GM18507 (cell line): ENCODE measurements around the gene OR2T27.
"Not testable (repeated sequence)": the region's sequence is repeated elsewhere in the genome, so short reads cannot be mapped to it uniquely, and the experiment has no call there.

Experiments
- DNase-seq: peaks from one replicate; pipeline ENCODE4 v3.0.0; 2011; ENCODE audit warnings: low read depth; ENCODE audit not compliant: insufficient read length; ENCODE audit errors: extremely low spot score
- FAIRE-seq: peaks from 2 replicates; lab custom pipeline; 2011; peaks lifted over from hg19 to GRCh38; lab: Jason Lieb, UNC

The OR2T27 gene

GRCh38 chr1:248642971-248643651, 12.2 kb downstream of the OR2T27 start:
- FAIRE-seq: peak; percentile 99

DNA sequence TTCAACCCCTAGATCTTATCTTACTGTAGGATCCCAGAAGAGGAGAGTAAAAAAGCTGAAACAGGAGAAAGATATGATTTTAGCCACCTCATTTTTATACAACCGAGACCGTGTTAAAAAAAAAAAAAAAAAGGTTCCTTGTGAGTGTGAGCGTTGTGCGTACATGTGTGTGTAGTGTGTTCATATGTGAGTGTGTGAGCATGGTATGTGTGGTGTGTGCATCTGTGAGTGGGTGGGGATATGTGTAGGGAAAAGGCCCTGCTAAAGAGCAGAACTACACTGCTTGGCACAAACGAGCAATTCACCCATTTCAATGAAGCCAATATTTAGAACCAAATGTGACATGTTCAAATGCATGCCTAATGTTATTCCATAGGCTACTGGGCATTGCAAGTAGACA, 13.7 kb downstream of the OR2T27 start:
- not testable (repeated sequence) for FAIRE-seq, DNase-seq

More at GRCh38 chr1:248642971-248643651, 12.2 kb downstream of the OR2T27 start:
- DNase-seq: not testable (repeated sequence)

GRCh38 chr1:248640906-248641305, 14.4 kb downstream of the OR2T27 start:
- not testable (repeated sequence) for FAIRE-seq, DNase-seq

DNA sequence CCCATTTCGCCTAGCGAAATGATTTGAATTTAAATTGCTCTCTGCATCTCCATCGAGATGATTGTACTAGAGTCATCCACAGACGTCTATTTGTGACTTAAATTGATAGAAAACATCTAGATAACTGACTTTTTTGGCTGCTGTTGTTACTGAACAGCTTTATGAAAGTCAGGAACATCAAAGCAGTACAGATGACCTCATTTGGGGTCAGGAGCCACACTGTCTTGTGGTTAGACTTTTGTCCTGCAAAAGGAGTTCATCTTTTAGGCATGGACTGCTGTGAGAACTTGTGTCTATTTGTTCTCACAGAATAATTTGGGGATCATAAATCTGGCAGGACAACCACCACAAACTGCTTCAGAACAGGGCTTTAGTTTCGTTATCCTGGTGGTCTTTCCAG, 15.7 kb downstream of the OR2T27 start:
- not testable (repeated sequence) for DNase-seq
- FAIRE-seq: peak; percentile 88

DNA sequence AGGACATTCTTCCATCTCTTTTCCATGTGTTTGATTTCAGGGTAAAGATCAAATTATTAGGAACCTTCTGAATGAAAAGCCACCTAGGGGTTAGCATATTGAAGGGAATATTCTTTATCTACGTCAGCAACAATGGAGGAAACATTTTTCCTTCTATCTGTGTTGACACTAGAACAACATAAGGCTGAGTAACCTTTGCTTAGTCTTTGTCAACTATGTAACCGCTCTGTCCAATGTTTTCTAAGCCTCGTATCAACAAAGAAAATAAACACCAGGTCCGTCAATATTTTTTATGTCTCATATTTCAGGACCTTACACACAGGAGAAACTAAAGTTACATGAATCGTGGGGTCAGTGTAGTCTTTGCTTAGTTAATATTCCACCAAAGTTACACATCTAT, 18.7 kb downstream of the OR2T27 start:
- peak; percentile 42 for FAIRE-seq
- DNase-seq: not testable (repeated sequence)

DNA sequence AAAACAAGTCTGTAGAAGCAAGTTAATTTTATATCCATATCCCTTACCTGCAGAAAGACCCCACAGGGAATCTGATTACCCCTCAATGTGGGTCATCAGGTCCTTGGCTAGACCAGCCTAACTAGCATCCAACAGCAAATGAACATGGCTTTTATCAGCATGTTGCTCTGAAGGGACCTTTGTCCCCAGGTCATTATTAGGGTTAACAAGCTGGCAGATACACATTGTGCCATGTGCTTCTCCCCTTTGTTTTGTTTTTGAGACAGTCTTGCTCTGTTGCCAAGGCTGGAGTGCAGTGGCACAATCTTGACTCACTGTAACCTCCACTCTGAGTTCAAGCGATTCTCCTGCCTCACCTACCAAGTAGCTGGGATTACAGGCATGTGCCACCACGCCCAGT, 20.3 kb downstream of the OR2T27 start, which contains the start of gene OR2T11:
Gene OR2T11, minus strand, starts transcription at position 101 of the 400 bp plus-strand sequence. CDS start 7,963 bp downstream, outside the sequence.
- DNase-seq, FAIRE-seq: not testable (repeated sequence)

DNA sequence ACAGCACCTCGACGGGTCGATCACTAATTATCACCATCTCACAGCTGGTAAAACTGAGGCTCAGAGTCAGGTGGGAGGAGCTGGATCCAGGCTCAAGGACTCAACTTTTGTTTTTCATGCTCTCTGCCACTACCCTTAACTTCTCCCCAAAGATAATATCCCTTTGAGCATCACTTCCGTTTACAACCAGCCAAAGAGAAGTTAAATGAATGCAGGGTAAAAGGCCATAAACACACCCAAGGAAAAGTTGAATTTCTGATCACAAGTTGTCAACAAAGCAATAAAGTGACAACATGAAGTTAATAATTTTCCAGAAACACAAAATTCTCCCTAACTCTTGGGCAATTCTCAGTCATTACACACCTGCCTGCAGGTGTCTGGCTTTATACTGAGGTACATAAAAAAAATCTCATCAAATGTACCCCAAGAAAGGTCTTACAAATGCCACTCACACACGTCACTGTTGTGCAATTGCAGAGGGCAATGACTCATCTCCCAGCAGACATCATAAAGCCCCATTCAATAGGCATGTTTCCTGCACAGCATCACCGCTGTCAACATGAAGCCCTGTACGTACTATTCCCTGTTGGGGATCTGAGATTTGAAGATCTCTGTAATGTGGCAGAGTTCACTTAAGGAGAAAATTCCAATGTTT, 23.8 kb downstream of the OR2T27 start:
- FAIRE-seq: no peak
- no peak for DNase-seq

DNA sequence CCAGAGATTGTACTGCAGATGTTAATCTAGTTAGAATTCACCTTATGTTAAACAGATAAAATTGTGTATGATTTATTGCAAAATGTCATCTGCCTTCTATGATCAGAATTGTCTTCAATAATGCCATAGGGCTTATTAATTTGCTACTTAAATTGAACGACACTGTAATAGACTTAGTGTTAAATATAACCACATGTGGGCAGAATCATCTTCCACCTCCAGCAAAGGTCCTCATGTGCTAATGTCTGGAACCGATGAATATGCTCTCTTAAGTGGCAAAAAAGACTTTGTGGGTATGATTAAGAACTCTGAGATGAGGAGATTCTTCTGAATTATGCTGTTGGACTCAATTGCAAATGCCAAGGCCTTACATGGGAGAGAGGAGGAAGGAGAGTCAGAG, 24.8 kb downstream of the OR2T27 start:
- DNase-seq (no peak), FAIRE-seq (no peak)

- FAIRE-seq (peak; percentile 90), DNase-seq (peak; percentile 52)
These were observed 27.1 kb downstream of the OR2T27 start for GRCh38 chr1:248627971-248628844.

DNA sequence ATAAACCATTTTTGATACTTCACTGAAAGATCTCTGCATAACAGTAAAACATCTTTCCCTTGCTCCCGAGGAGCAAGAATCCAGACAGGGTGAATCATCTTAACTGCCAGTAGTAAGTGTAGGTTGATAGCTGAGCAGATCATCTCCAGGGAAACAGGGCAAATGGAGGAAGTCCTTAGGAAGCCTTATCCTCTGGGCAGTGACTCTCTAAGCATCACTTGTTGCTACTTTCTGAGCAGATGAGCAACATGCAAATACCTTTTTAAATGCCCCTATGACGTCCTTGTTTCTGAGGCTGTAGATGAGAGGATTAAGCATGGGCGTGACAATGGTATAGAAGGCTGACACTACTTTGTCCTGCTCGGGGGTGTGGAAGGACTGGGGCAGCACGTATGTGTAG, 29.4 kb downstream of the OR2T27 start:
- no peak for DNase-seq
- FAIRE-seq: no peak

GRCh38 chr1:248625166-248625565, 30.2 kb downstream of the OR2T27 start:
- FAIRE-seq (no peak), DNase-seq (no peak)

GRCh38 chr1:248622570-248623001, 32.7 kb downstream of the OR2T27 start:
- FAIRE-seq (peak; percentile 88), DNase-seq (peak; percentile 42)

GRCh38 chr1:248621770-248622169, 33.6 kb downstream of the OR2T27 start:
- no peak for DNase-seq
- peak; percentile 39 for FAIRE-seq

DNA sequence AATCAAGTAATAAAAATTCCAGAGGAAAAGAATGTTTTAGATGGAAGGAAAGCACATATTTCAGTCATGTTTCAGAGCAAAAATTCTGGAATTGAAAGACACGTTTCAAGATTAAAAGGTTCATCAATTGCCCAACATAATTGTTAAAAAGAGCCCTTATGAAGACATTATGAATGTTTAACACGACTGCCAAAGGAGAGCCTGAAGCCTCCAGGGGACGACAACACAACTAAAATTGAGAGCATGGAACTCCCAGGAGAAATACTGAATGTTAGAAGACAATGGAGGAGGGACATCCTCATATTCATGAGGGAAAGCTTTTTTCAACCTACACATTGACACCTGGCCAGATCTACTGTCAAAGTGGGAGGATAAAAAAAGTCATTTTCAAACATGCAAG, 36.5 kb downstream of the OR2T27 start:
- peak; percentile 82 for FAIRE-seq
- DNase-seq: no peak

DNA sequence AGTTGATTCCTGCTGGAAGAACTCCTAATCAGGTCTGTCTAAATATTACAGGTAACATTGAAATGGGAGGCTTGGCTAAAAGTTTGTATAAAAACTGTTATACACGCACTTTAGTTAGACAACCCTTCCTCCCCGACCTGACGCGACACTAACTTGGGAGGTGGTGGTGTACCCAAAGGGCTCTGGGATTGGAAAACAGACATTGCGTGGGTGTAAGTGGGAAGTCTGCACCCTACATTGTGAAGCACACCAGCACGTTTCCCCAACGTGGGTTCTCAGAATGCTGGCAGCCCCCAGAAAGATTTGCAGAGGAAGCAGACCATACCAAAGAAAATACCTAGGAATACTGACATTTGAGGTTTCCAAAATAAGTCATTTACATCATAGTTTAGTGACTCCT, 37.2 kb downstream of the OR2T27 start:
- FAIRE-seq (no peak), DNase-seq (no peak)

GRCh38 chr1:248613742-248614141, 41.6 kb downstream of the OR2T27 start:
- no peak for DNase-seq
- FAIRE-seq: peak; percentile 39

DNA sequence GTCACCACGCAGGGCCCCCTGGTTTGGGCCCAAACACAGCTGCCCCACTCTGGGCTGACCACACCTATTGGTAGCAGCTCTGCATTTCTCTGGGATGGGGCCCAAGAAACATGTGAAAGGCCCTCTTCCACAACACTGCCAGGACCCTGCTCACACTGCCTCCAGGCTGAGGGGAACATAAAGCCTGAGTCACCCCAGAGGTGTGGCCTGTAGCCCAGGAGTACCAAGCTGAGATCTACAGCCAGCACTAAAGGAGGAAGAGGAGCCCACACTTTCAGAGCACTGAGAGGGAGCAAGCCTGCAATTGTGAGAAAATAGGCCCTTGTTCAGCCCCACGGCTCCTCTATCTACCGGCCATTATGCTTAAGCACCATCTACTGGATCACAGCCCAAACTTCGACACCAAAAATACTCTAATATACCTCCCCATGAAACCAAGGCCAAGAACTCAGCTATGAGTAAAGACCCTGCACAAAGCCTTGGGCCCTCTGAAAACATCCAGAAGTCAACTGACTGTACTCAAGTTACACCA, 43.4 kb downstream of the OR2T27 start:
- FAIRE-seq (no peak), DNase-seq (no peak)

DNA sequence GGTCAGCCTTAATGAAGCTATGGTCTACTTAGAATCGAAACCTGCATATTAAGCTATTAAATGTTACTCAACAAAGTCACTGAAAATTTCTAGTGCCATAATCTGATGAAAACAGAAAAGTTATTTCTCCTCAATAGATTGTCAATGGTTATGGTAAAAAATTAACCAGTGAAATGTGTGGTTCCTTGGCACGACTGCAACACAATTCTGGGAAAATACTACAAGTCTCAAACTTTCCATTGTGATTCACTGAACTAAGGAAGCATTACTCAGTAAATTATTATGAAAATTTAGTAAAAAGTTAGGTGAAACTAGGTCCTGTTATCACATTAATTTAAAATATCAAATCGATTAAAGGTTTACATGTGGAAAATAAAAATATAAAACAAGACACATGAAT, 45.0 kb downstream of the OR2T27 start:
- no peak for FAIRE-seq
- no peak for DNase-seq
